GM18519 (cell line): ENCODE measurements around the gene CHAF1A.

Experiments
- ATAC-seq: cut with Tn5 transposase; IDR thresholded peaks from one replicate; pipeline ENCODE4 v1.9.1; 2021; ENCODE audit warnings: mild to moderate bottlenecking, moderate library complexity; ENCODE audit not compliant: unreplicated experiment, low FRiP score

The CHAF1A gene

GRCh38 chr19:4365791-4366665, 36.4 kb upstream of the CHAF1A start:
- no peak for ATAC-seq

DNA sequence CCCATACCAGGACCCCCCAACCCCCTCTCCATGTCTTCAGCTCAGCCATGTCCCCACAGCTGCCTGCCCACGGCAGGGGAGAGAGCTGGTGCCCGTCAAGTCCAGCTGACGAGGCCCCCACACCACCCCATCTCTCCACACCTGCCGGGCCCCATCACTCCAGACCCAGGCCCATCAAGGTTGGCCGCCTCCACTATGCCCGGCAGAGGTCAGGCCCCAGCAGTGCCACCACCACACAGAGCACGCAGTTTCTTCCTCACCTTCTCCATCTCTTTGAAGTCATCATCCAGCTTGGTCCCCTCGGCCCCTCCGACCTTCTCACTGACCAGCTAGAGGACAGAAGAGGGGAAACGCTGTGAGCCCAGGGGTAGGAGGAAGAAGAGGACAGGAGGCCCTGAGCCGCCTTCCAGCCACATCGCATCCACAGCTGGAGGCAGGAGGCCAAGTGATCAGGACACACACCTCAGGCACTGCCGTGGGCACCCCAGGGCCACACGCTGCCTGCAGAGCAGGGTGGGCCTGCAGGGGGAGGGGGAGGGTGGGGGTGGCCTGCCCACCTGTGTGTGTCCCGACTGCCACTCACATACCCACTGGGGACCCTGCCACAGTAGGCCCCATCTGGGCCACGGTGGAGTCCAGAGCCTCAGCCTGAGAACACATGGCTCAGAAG, 35.6 kb upstream of the CHAF1A start:
- ATAC-seq = no peak

DNA sequence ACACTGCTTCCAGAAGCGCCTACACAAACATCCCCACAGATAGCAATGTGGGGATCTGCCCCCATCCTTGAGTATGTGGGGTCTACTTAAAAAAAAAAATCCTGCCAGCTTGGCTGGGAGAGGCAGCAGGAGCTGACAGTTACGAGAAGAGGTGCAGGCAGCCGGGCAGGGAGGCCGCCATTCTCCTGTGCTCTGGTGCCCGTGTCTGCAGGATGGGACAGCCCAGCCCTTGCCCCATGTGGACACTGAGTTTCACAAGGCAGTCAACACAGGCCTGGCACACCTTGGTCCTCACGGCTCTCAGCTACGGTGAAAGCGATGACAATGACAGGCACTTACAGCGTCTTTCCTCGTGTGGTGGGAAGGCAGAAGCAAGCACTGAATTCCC, 35.1 kb upstream of the CHAF1A start:
- no peak for ATAC-seq

- no peak for ATAC-seq
Measured at GRCh38 chr19:4367781-4368127, 34.7 kb upstream of the CHAF1A start.

DNA sequence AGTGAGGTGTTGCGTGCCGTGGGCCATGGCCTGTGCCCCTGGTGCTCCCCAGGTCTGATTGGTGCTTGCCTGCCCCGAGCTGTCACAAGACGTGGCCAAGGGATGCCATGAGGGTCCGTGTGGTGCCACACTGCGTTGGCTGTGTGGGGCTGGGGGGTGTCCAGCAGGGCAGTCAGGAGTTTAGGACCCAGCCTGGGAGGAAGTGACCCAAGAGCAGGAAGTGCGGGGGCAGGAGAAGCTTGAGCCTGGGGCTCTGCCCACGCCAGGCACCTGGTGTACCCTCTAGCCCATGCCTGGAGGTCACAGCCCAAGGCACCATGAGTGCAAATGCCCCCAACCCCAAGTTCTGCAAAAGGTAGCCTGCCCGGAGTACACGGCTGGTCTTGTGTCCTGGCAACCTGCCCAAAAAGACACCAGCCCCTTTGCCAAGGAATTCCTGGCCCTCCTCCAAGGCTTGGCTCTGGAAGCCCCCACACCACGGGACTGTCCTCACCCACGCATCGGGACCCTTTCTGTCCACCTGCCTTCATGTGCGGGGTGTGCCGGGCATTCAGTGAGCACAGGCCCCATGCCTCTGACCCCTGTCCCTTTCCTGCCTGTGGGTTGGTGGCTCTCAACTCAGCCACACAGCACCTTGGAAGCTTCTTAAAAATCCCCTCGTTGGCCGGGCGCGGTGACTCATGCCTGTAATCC, 34.2 kb upstream of the CHAF1A start:
- ATAC-seq = no peak

DNA sequence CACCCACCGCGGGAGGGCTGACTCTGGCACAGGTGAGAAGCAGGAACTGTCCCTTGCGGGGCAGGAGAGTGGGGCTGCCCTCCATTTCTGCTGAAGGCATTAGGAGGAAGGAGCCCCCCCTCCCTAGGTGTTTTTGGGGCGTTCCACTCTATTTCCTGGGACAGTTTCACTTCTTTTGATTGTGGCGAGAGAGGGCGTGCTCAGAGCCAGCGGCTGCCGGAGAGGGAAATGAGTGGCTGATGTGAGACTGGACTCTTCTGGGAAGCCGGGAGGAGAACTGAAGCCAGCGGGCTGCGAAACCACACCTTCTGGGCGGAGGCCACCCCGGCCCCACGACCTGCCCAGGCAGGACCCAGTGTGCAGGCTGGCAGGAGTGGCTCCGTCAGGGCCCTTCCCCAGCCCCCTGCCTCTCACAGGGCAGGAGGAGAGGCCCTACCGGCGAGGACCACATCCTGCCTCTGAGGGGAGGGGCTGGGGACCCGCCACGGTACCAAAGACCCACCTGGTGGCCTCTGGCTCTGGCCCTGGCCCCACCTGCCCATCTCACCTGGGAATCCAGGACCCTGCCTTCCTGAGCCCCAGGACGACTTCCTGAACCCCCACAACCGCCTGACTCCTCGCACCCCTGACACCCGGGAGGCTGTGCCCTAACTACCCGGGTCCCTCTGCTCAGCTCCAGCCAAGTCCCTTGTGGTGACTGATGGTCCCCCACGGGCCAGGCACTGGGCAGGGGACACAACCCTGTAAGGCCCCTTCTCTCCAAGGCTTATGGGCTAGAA, 33.1 kb upstream of the CHAF1A start:
- ATAC-seq = peak; percentile 39

DNA sequence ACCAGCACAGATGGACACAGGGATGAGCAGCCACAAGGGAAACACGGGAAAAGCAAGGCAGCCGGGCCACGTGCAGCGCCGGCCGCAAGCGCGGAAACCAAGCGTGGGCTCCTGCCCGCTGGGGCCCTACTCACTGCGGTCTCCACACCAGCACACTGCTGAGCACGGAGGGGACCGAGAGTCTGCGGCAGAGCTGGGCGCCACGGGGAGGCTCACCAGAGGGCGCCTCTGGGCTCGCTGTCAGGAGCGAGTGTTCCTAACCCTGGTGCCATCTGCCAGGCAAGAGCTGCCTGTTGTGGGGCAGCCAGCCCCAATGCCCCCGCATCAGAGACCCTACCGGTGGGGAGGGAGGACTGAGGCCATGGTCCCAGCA, 32.6 kb upstream of the CHAF1A start:
- ATAC-seq = no peak

GRCh38 chr19:4370418-4371041, 31.9 kb upstream of the CHAF1A start:
- no peak for ATAC-seq

GRCh38 chr19:4371247-4372164, 30.9 kb upstream of the CHAF1A start:
- no peak for ATAC-seq

GRCh38 chr19:4372165-4373012, 30.1 kb upstream of the CHAF1A start:
- ATAC-seq = no peak

DNA sequence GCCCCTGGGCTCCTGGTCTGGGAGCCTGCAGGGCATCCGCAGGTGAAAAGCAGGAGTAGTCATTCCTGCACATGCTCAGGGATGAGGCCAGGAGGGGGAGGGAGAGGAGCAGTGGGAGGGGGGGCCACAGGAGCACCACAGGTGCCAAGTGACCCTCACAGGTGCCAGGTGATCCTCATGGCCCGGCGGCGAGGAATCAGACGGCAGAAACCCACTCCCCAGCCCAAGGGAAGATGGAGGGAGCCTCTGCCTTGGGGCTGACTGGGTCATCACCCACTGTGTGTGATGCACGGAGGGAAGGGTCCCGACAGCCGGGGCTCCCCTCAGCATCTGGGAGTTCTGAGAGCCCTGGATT, 29.4 kb upstream of the CHAF1A start:
- no peak for ATAC-seq

- no peak for ATAC-seq
Measured at GRCh38 chr19:4373601-4374497, 28.6 kb upstream of the CHAF1A start.

DNA sequence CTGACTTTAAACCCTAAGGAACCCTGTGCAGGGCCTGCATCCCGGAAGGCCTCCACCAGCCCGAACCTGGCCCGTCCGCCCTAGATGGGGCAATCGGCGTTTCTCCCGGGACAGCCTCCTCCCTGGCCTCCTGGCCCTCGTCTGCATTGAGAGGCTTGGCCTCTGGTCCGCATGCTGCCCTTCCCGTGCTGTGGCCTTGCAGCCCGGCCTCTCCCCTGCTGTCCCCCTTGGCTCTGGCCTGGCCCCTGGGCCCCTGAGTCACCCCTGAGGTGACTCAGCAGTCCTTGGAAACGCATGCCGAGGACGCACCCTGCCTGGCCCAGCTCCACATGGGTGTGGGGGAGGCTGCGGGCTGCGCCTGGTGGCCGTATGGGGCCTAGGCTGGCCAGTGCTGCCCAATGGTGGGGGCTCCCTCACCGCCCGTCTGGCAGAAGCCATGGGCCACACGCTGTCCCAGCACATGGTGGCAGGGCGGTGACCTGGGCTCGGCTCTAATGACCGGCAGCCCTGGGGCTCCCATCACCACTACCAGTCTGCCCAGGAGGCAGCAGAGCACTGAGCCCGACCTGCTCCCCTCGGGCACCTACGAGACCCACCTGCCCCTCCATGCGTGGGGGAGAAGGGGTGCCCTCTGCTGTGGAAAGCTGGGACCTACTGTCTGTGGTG, 27.8 kb upstream of the CHAF1A start:
- ATAC-seq = no peak

GRCh38 chr19:4375164-4376027, 27.0 kb upstream of the CHAF1A start:
- no peak for ATAC-seq

GRCh38 chr19:4376028-4376670, 26.3 kb upstream of the CHAF1A start:
- ATAC-seq = no peak

- no peak for ATAC-seq
Measured at GRCh38 chr19:4376671-4376990, 25.8 kb upstream of the CHAF1A start.
